GM20000 (cell line): ENCODE measurements around the gene PRKCH.

Experiments used
- DNase-seq: peaks from one replicate; pipeline ENCODE4 v3.0.0; 2012; ENCODE audit warnings: low spot score
- TF ChIP-seq, protein P1 (sequence below): IDR thresholded peaks from 2 replicates; pipeline ENCODE4 v1.5.1; 2012; ENCODE audit warnings: mild to moderate bottlenecking, control low read depth; ENCODE audit errors: extremely low read depth, missing control alignments

PRKCH gene

DNA sequence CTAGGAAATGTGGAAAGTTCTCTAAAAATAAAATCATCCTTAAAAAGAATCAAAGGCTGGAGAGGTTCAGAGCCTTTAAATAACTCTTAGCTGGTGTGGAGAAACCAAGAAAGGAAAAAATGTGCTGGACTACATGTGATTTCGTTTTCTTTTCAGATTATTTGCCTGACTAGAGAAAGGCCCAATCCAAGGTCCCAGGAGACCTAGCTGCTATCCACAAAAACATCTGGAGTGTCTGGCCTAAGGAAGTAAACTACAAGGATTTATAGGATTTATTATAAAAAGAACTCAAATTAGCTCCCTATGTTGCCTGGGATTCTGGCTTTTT, 39.5 kb upstream of the PRKCH start:
- DNase-seq = no peak
- TF ChIP-seq, protein P1, sequence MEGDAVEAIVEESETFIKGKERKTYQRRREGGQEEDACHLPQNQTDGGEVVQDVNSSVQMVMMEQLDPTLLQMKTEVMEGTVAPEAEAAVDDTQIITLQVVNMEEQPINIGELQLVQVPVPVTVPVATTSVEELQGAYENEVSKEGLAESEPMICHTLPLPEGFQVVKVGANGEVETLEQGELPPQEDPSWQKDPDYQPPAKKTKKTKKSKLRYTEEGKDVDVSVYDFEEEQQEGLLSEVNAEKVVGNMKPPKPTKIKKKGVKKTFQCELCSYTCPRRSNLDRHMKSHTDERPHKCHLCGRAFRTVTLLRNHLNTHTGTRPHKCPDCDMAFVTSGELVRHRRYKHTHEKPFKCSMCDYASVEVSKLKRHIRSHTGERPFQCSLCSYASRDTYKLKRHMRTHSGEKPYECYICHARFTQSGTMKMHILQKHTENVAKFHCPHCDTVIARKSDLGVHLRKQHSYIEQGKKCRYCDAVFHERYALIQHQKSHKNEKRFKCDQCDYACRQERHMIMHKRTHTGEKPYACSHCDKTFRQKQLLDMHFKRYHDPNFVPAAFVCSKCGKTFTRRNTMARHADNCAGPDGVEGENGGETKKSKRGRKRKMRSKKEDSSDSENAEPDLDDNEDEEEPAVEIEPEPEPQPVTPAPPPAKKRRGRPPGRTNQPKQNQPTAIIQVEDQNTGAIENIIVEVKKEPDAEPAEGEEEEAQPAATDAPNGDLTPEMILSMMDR = no peak

DNA sequence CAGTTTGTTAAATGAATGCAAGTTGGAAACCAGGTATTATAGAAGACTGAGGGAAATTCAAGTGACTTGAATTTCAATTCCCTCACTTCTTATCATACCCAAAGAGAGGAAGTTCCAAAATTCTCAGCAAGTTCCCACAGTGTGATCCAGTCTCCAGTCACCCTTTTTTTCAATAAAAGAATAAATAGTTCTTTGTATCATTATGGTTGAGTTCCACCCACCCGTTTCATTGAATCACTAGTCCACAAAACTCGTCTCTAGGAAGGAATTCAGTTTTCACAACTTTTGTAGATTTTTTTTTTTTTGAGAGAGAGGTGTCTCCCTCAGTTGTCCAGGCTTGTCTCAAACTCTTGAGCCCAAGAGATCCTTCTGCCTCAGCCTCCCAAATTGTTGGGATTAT, 38.6 kb upstream of the PRKCH start:
- DNase-seq = no peak
- TF ChIP-seq, protein P1 = no peak

DNA sequence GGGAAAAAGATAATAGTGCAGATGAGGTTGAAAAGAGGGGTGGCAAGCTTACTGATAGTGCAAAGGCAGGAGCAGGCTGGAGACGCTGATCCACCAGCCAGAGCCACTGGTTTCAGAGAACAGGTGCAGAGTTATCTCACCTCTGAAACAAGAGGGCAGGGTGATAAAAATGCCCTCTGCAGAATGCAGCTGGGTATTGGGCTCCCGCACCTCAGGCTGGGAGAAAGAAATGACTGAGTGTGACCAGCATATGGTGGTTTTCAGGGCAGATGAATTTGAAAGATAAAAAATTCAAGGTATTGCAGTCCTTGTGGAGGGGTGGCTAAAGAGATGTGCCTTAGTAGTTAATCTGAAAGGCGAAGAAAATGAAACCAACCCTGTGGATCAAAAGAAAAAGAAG, 37.4 kb upstream of the PRKCH start:
- TF ChIP-seq, protein P1 = no peak
- DNase-seq = no peak

DNA sequence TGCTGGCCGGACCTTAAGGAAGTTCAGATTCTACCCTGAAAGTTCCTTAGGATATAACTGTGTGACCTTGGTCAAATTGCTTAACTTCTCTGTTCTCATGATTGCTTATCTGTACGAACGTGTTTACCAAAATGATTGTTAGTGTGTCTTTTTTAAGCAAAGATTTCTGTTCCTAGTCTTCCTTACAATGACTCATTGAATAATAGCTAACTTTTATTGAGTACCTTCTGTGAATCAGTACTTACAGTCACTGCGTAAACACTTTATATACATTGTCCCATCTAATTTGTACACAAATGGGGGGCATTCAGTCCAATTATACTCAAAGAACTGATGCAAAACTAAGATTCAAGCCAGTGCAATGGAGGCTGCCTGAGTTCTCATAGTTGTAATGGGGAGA, 36.0 kb upstream of the PRKCH start:
- TF ChIP-seq, protein P1 = no peak

DNA sequence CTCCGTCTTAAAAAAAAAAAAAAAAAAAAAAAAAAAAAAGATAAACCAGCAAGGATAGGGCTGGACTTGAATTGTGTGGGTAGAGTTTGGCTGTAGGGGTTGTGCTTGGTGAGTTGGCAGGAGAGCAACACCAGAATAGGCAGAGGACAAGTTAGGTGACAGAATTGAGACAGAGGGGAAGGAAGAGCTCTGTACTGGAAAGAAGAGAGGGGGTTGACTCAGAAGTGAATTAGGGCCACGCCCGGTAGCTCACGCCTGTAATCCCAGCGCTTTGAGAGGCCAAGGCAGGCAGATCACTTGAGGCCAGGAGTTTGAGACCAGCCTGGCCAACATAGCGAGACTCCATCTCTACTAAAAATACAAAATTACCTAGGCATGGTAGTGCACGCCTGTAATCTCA, 34.2 kb upstream of the PRKCH start:
- TF ChIP-seq, protein P1 = no peak
- DNase-seq = no peak

More for the DNA sequence above, 36.0 kb upstream of the PRKCH start:
- DNase-seq = no peak

DNA sequence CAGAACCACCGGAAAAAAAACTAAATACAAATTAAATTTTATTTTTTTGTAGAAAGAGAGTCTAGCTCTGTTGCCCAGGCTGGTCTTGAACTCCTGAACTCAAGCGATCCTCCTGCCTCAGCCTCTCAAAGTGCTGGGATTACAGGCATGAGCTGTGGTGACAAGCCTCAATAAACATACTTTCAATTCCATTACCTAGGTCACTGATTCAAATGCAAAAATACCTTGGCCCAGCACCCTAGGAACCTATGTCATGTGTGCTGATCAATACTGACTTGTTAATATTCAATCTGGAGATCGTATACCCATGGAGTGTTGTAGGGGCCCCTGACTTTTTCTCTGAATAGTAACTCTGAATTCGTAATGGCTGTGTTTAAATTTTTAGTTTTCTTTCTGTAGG, 33.2 kb upstream of the PRKCH start:
- TF ChIP-seq, protein P1 = no peak
- no peak for DNase-seq

DNA sequence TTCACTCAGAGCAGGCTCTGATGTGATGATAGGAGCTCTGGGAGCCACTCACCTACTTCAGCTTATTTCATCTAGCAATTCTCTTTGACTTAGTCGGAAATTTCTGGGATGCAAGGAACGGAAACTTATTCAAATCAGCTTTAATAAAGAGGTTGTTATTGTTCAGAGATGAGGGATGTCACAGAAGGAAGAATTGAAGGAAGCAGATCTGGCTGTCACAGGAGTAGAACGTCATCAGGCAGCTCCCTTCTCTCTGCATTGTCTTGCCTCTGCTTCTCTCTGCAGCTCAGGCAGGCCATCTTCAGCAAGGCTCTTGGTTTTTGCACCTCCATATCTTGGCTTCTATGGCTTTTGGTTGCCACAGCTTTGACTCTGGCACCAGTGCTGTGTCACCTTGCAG, 32.7 kb upstream of the PRKCH start:
- no peak for DNase-seq
- TF ChIP-seq, protein P1 = no peak
